ENCODE data around the gene FEM1C. TPM values are rescaled to one million over a fixed set of nuclear protein-coding genes. Genes with fewer than 3 reads are reported as not detected.

The FEM1C gene
- total and polyA plus RNA-seq, 9 of the 15 experiments (the other 6 are each of a cell fraction or from before 2014, with no cell fraction given): 1.4 to 9.3 (median 4.3) TPM

DNA sequence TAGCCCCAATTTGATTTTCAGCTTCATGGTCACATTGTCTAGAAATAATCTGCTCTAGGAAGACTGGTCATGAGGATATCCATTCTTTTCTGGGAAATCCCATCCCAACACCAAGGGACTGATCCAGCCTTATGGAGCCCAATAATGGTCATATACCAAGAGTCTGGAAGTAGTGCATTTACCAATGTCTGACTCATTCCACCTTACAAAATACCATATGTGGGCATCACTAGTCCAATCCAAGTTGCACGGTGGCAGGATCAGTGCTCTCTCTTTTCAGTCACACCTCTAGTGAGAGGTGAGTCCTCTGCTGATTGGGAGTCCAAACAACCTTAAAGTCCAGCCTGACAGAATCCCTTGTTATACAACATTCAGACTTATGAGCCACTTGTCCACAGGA lies 73.7 kb downstream of the FEM1C start:
- intact Hi-C loops (cut with micrococcal nuclease) (no loop called here), in situ Hi-C loops (cut with MboI) (no loop called here)
- ATAC-seq: no peak
- TF ChIP-seq ZSCAN32 (CRISPR knock-in tag; IDR thresholded peaks at IDR 0.05) (no peak), STAT5A (IDR thresholded peaks at IDR 0.05; ENCODE audit: borderline replicate concordance, low read length) (no peak)
- H3K9me3 ChIP-seq (replicated peaks; ENCODE audit: control insufficient read depth, insufficient read depth, low read depth, low read length): no peaks in the 10 kb centered on the region
- no peak overlapping the region for H2AFZ ChIP-seq (ENCODE audit: low read depth, low read length)
- no TSS peak for BruUV-seq (replicated peaks)
- no peaks in the 10 kb centered on the region for H3K79me2 ChIP-seq (ENCODE audit: control insufficient read depth, insufficient read depth, low read length)
- H3K4me1 ChIP-seq (replicated peaks in 1 of 2; ENCODE audit: control insufficient read depth in 2 of 2, insufficient read depth in 2 of 2, low read length in 2 of 2): no peaks in the 10 kb centered on the region
- 0% methylated on average over 1 of the region's 1 CpG for WGBS (ENCODE audit: insufficient coverage, low coverage, missing lambda C conversion rate)
- no peaks in the 10 kb centered on the region for H3K36me3 ChIP-seq (ENCODE audit: control insufficient read depth, insufficient read depth, low read length)
- no peak overlapping the region for H3K9ac ChIP-seq (ENCODE audit: insufficient read depth in 1 of 2, low read depth in 2 of 2, low read length in 2 of 2)
- DNase-seq (ENCODE audit: extremely low read depth in 1 of 4, low spot score in 3 of 4): no peak
- no peak overlapping the region for H3K27ac ChIP-seq (ENCODE audit: extremely low read depth, low read depth, low read length)
- CTCF ChIA-PET (ENCODE audit: low intra/inter-chr PET ratio): no interaction called here
- POLR2A ChIA-PET: no interaction called here
- no peak overlapping the region for H3K4me2 ChIP-seq (ENCODE audit: insufficient read depth, low read length)
- H4K20me1 ChIP-seq (replicated peaks; ENCODE audit: control insufficient read depth, insufficient read depth, low read length): no peaks in the 10 kb centered on the region
- FAIRE-seq: no peak
- no peaks in the 10 kb centered on the region for H3K9me1 ChIP-seq (ENCODE audit: control insufficient read depth, insufficient read depth, low read length)
- no peak overlapping the region for H3K4me3 ChIP-seq
- no peaks in the 10 kb centered on the region; a peak in 1 of 5 replicates for H3K27me3 ChIP-seq (ENCODE audit: control insufficient read depth in 2 of 2, insufficient read depth in 2 of 2, low read length in 2 of 2)

Small RNA genes lying within 50 kb of the gene (small RNA-seq; reads per million reads assigned to genes)
- not detected for gene AC008628.1
- gene AC008628.2: not detected

Other genes starting within 250 kb of the FEM1C start
- gene CCDC112, start 248.1 kb downstream of the FEM1C start, total RNA-seq (2014; rRNA removed): 7.4 and 8.5 TPM in 2 replicates
- 13.7 and 16.4 TPM in 2 replicates for gene CCDC112, start 248.1 kb downstream of the FEM1C start, total RNA-seq (2014; rRNA removed; fragmentation: Illumina TruSeq; extraction: Trizol)
- 14.0 and 15.2 TPM in 2 replicates for gene CCDC112, start 248.1 kb downstream of the FEM1C start, total RNA-seq (2015; rRNA removed; fragmentation: Illumina TruSeq; extraction: Trizol)
- 5.6 and 6.2 TPM in 2 replicates for gene CCDC112, start 248.1 kb downstream of the FEM1C start, total RNA-seq (2021)
- 2.7 and 3.4 TPM in 2 replicates for gene CCDC112, start 248.1 kb downstream of the FEM1C start, polyA plus RNA-seq (2011; rRNA removed)
- gene CCDC112, start 248.1 kb downstream of the FEM1C start, polyA plus RNA-seq (2014; fragmentation: Illumina TruSeq; extraction: Trizol): 14.4 and 15.3 TPM in 2 replicates
- gene CCDC112, start 248.1 kb downstream of the FEM1C start, polyA plus RNA-seq (2014; fragmentation: Nextera tagmentation; extraction: Ambion mirVana): 1 to 10 TPM; 3.3 to 3.5 TPM
- gene CCDC112, start 248.1 kb downstream of the FEM1C start, polyA plus RNA-seq (2014; rRNA removed): 7.9 and 9.9 TPM in 2 replicates
- 0.41 and 0.69 TPM in 2 replicates for gene TICAM2, start 57.7 kb upstream of the FEM1C start, total RNA-seq (2014; rRNA removed)
- gene TICAM2, start 57.7 kb upstream of the FEM1C start, total RNA-seq (2014; rRNA removed; fragmentation: Illumina TruSeq; extraction: Trizol): 0.98 TPM in 1 of 2 replicates, not detected in the other
- gene TICAM2, start 57.7 kb upstream of the FEM1C start, total RNA-seq (2015; rRNA removed; fragmentation: Illumina TruSeq; extraction: Trizol): 1.2 and 2.2 TPM in 2 replicates
- 1.7 and 2.1 TPM in 2 replicates for gene TICAM2, start 57.7 kb upstream of the FEM1C start, total RNA-seq (2021)
- 0.17 TPM in 1 of 2 replicates, not detected in the other for gene TICAM2, start 57.7 kb upstream of the FEM1C start, polyA plus RNA-seq (2011; rRNA removed)
- gene TICAM2, start 57.7 kb upstream of the FEM1C start, polyA plus RNA-seq (2014; fragmentation: Illumina TruSeq; extraction: Trizol): 1.8 TPM in 1 of 2 replicates, not detected in the other
- 1 to 10 TPM in 1 of 2 experiments, under 1 TPM in 1; 0.93 to 1.6 TPM for gene TICAM2, start 57.7 kb upstream of the FEM1C start, polyA plus RNA-seq (2014; fragmentation: Nextera tagmentation; extraction: Ambion mirVana)
- gene TICAM2, start 57.7 kb upstream of the FEM1C start, polyA plus RNA-seq (2014; rRNA removed): 0.15 and 0.38 TPM in 2 replicates
- gene TMED7, start 81.3 kb upstream of the FEM1C start, total RNA-seq (2014; rRNA removed): 91.6 and 93.4 TPM in 2 replicates
- gene TMED7, start 81.3 kb upstream of the FEM1C start, total RNA-seq (2014; rRNA removed; fragmentation: Illumina TruSeq; extraction: Trizol): 45.7 and 54.6 TPM in 2 replicates
- gene TMED7, start 81.3 kb upstream of the FEM1C start, total RNA-seq (2015; rRNA removed; fragmentation: Illumina TruSeq; extraction: Trizol): 39.5 and 45.3 TPM in 2 replicates
- 52.4 and 57.9 TPM in 2 replicates for gene TMED7, start 81.3 kb upstream of the FEM1C start, total RNA-seq (2021)
- gene TMED7, start 81.3 kb upstream of the FEM1C start, polyA plus RNA-seq (2011; rRNA removed): 37.2 and 41.2 TPM in 2 replicates
- 25.0 and 30.2 TPM in 2 replicates for gene TMED7, start 81.3 kb upstream of the FEM1C start, polyA plus RNA-seq (2014; fragmentation: Illumina TruSeq; extraction: Trizol)
- gene TMED7, start 81.3 kb upstream of the FEM1C start, polyA plus RNA-seq (2014; fragmentation: Nextera tagmentation; extraction: Ambion mirVana): 10 to 100 TPM; 15.9 to 16.5 TPM
- gene TMED7, start 81.3 kb upstream of the FEM1C start, polyA plus RNA-seq (2014; rRNA removed): 34.3 and 41.7 TPM in 2 replicates